H9 (cell line): Measurements from ENCODE around the gene TEKT5. TPM values are rescaled to one million over a fixed set of nuclear protein-coding genes. Genes with fewer than 3 reads are reported as not detected.

Experiments
- DNase-seq: peaks from one replicate; pipeline ENCODE4 v3.0.0-alpha.2; 2017
- H2AFZ ChIP-seq: one replicate; pipeline ENCODE4 v1.6.1; 2013; ENCODE audit warnings: mild to moderate bottlenecking, low read length, control low read depth, moderate library complexity
- H2AK5ac ChIP-seq: 2 replicates; pipeline ENCODE4 v1.6.1; 2013; ENCODE audit warnings: low read length, control low read depth, mixed read lengths; ENCODE audit not compliant: insufficient read length
- H2BK120ac ChIP-seq: one replicate; pipeline ENCODE4 v1.6.1; 2013; ENCODE audit warnings: low read depth, mild to moderate bottlenecking, low read length, control low read depth, inconsistent platforms; ENCODE audit not compliant: poor library complexity, severe bottlenecking
- H2BK12ac ChIP-seq: 2 replicates; pipeline ENCODE4 v1.6.1; 2013; ENCODE audit warnings: low read length, control low read depth, mixed read lengths, low read depth; ENCODE audit not compliant: insufficient read length
- H2BK15ac ChIP-seq: 2 replicates; pipeline ENCODE4 v1.6.1; 2013; ENCODE audit warnings: low read depth, low read length, control low read depth
- H2BK20ac ChIP-seq: one replicate; pipeline ENCODE4 v1.6.1; 2013; ENCODE audit warnings: low read depth, mild to moderate bottlenecking, low read length, control low read depth, inconsistent platforms; ENCODE audit not compliant: poor library complexity, severe bottlenecking
- H2BK5ac ChIP-seq: 2 replicates; pipeline ENCODE4 v1.6.1; 2013; ENCODE audit warnings: low read length, control low read depth, mixed read lengths; ENCODE audit not compliant: insufficient read length
- H3K14ac ChIP-seq: 2 replicates; pipeline ENCODE4 v1.6.1; 2013; ENCODE audit warnings: low read length, control low read depth; ENCODE audit not compliant: insufficient read depth
- H3K18ac ChIP-seq: 2 replicates; pipeline ENCODE4 v1.6.1; 2013; ENCODE audit warnings: low read depth, mild to moderate bottlenecking, mixed read lengths, low read length, control low read depth; ENCODE audit not compliant: insufficient read length
- H3K23ac ChIP-seq: 2 replicates; pipeline ENCODE4 v1.6.1; 2013; ENCODE audit warnings: low read length, control low read depth, mixed read lengths, low read depth; ENCODE audit not compliant: insufficient read length
- H3K23me2 ChIP-seq: 2 replicates; pipeline ENCODE4 v1.6.1; 2013; ENCODE audit warnings: low read depth, mild to moderate bottlenecking, mixed read lengths, low read length, control low read depth; ENCODE audit not compliant: insufficient read length, poor library complexity, severe bottlenecking
- H3K27ac ChIP-seq: 2 replicates; pipeline ENCODE4 v1.5.1; 2013; ENCODE audit warnings: low read length, control low read depth, mixed read lengths, low read depth; ENCODE audit not compliant: insufficient read length
- H3K27me3 ChIP-seq: 2 replicates; pipeline ENCODE4 v1.6.1; 2013; ENCODE audit warnings: low read length, control low read depth, inconsistent platforms; ENCODE audit not compliant: insufficient read depth
- H3K4ac ChIP-seq: 2 replicates; pipeline ENCODE4 v1.6.1; 2013; ENCODE audit warnings: low read depth, mild to moderate bottlenecking, control low read depth, inconsistent platforms, low read length, moderate library complexity
- H3K4me1 ChIP-seq: 2 replicates; pipeline ENCODE4 v1.6.1; 2013; ENCODE audit warnings: low read length, control low read depth, inconsistent platforms; ENCODE audit not compliant: insufficient read depth
- H3K4me2 ChIP-seq: 2 replicates; pipeline ENCODE4 v1.6.1; 2013; ENCODE audit warnings: low read length, control low read depth, mixed read lengths; ENCODE audit not compliant: insufficient read length, insufficient read depth
- H3K56ac ChIP-seq: 2 replicates; pipeline ENCODE4 v1.6.1; 2013; ENCODE audit warnings: low read depth, mild to moderate bottlenecking, mixed read lengths, low read length, control low read depth; ENCODE audit not compliant: insufficient read length
- H3K79me1 ChIP-seq: 2 replicates; pipeline ENCODE4 v1.6.1; 2013; ENCODE audit warnings: low read depth, mild to moderate bottlenecking, moderate library complexity, low read length, control low read depth, inconsistent platforms; ENCODE audit not compliant: insufficient read depth, poor library complexity, severe bottlenecking
- H3K79me2 ChIP-seq: 2 replicates; pipeline ENCODE4 v1.6.1; 2013; ENCODE audit warnings: low read length, control low read depth, inconsistent platforms; ENCODE audit not compliant: insufficient read depth
- H3K9ac ChIP-seq: 2 replicates; pipeline ENCODE4 v1.6.1; 2013; ENCODE audit warnings: low read length, control low read depth, mixed read lengths; ENCODE audit not compliant: insufficient read length; ENCODE audit errors: extremely low read depth
- H3K9me3 ChIP-seq: one replicate; pipeline ENCODE4 v1.6.1; 2013; ENCODE audit warnings: low read depth, low read length, inconsistent platforms; ENCODE audit not compliant: control insufficient read depth
- H3T11ph ChIP-seq: one replicate; pipeline ENCODE4 v1.6.1; 2013; ENCODE audit warnings: mild to moderate bottlenecking, low read length, control low read depth, inconsistent platforms
- H4K20me1 ChIP-seq: one replicate; pipeline ENCODE4 v1.6.1; 2013; ENCODE audit not compliant: control insufficient read depth, insufficient read length, insufficient read depth
- H4K5ac ChIP-seq: 2 replicates; pipeline ENCODE4 v1.6.1; 2013; ENCODE audit warnings: low read depth, mild to moderate bottlenecking, mixed read lengths, low read length, control low read depth; ENCODE audit not compliant: insufficient read length
- H4K8ac ChIP-seq: replicated peaks from 2 replicates; pipeline ENCODE4 v1.6.1; 2013; ENCODE audit warnings: low read length, control low read depth, mixed read lengths, low read depth; ENCODE audit not compliant: insufficient read length
- H4K91ac ChIP-seq: 2 replicates; pipeline ENCODE4 v1.6.1; 2013; ENCODE audit warnings: low read depth, mild to moderate bottlenecking, moderate library complexity, mixed read lengths, low read length, control low read depth; ENCODE audit not compliant: insufficient read length
- H3K27ac Mint-ChIP-seq, 3 experiments: 2 replicates in 2 of 3; 3 replicates in 1 of 3; pipeline ENCODE4 v1.8.0; 2020 to 2021; ENCODE audit warnings: mixed read lengths in 3 of 3, mild to moderate bottlenecking in 1 of 3, moderate library complexity in 1 of 3
- H3K27me3 Mint-ChIP-seq: 2 replicates; pipeline ENCODE4 v1.8.0; 2021; ENCODE audit warnings: low read depth, mild to moderate bottlenecking, moderate library complexity, mixed read lengths
- H3K36me3 Mint-ChIP-seq, 3 experiments: 2 replicates in 2 of 3; 3 replicates in 1 of 3; pipeline ENCODE4 v1.8.0; 2020 to 2021; ENCODE audit warnings: low read depth in 3 of 3, mixed read lengths in 3 of 3; ENCODE audit not compliant: insufficient read depth in 1 of 3
- H3K4me1 Mint-ChIP-seq, 2 experiments: 2 replicates each; pipeline ENCODE4 v1.8.0; 2020; ENCODE audit warnings: mixed read lengths in 2 of 2
- H3K4me3 Mint-ChIP-seq, 2 experiments: 2 replicates in 1 of 2; 3 replicates in 1 of 2; pipeline ENCODE4 v1.8.0; 2020 to 2021; ENCODE audit warnings: mild to moderate bottlenecking in 2 of 2, mixed read lengths in 2 of 2, moderate library complexity in 1 of 2
- H3K9me3 Mint-ChIP-seq, 2 experiments: 2 replicates in 1 of 2; 3 replicates in 1 of 2; pipeline ENCODE4 v1.8.0; 2020; ENCODE audit warnings: mild to moderate bottlenecking in 2 of 2, mixed read lengths in 2 of 2, moderate library complexity in 1 of 2
- WGBS: extraction: QIAGEN DNeasy Blood & Tissue Kit; methylation state at CpG from one replicate; pipeline ENCODE4 v1.1.7; 2013; ENCODE audit warnings: missing lambda C conversion rate, low lambda C conversion rate, mixed read lengths; ENCODE audit not compliant: insufficient read length; ENCODE audit errors: extremely low coverage; 5-methylcytosine and 5-hydroxymethylcytosine counted together
- total RNA-seq: library from RNA; stranded (reverse); gene quantifications from 2 replicates; pipeline ENCODE4 v1.2.1, GENCODE V29; 2021
- TF ChIP-seq, protein P1 (sequence below): fragments of 200-600 bp; sonication (generic); conservative IDR thresholded peaks from 3 replicates; pipeline ENCODE4 v1.8.0; 2021; ENCODE audit warnings: antibody characterized with exemption, mild to moderate bottlenecking

The TEKT5 gene
- total RNA-seq, 1 experiment from 2014 or later: 0.31 TPM

DNA sequence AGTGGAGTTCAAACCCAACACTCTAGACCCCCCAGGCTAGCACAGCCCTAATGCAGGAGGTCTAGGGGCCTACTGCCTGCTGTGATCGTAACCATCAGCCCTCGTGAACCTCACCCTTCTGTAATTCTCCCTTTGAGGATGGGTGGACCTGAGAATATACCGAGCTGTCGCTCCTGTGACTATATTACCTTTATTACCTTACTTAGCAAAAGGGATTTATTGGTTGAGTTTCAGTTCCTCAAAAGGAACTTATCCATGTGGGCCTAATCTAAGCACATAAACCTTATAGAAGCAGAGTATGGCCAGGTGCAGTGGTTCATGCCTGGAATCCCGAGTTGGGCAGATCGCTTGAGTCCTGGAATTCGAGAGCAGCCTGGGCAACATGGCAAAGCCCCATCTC is 95.1 kb downstream of the TEKT5 start:
- Histone ChIP-seq H2AK5ac (no peak overlapping the region), H3K4me2 (no peak overlapping the region), H3T11ph (no peak overlapping the region), H3K79me1 (no peaks in the 10 kb centered on the region), H3K14ac (no peak overlapping the region), H2BK12ac (no peak overlapping the region), H3K23ac (no peak overlapping the region), H3K27ac (no peak overlapping the region), H2BK5ac (no peak overlapping the region), H3K56ac (no peak overlapping the region), H2BK15ac (no peak overlapping the region), H2BK120ac (no peak overlapping the region), H3K23me2 (no peaks in the 10 kb centered on the region), H4K5ac (no peak overlapping the region), H3K9ac (no peak overlapping the region), H4K8ac (no peak overlapping the region), H3K4me1 (no peaks in the 10 kb centered on the region; the same call in 1 of the 2 replicates), H3K27me3 (no peaks in the 10 kb centered on the region), H2BK20ac (no peak overlapping the region), H4K20me1 (no peaks in the 10 kb centered on the region), H3K4ac (no peak overlapping the region), H3K18ac (no peak overlapping the region), H3K79me2 (no peaks in the 10 kb centered on the region), H3K9me3 (no peaks in the 10 kb centered on the region), H4K91ac (no peak overlapping the region), H2AFZ (no peak overlapping the region)
- DNase-seq: no peak
- TF ChIP-seq, protein P1, sequence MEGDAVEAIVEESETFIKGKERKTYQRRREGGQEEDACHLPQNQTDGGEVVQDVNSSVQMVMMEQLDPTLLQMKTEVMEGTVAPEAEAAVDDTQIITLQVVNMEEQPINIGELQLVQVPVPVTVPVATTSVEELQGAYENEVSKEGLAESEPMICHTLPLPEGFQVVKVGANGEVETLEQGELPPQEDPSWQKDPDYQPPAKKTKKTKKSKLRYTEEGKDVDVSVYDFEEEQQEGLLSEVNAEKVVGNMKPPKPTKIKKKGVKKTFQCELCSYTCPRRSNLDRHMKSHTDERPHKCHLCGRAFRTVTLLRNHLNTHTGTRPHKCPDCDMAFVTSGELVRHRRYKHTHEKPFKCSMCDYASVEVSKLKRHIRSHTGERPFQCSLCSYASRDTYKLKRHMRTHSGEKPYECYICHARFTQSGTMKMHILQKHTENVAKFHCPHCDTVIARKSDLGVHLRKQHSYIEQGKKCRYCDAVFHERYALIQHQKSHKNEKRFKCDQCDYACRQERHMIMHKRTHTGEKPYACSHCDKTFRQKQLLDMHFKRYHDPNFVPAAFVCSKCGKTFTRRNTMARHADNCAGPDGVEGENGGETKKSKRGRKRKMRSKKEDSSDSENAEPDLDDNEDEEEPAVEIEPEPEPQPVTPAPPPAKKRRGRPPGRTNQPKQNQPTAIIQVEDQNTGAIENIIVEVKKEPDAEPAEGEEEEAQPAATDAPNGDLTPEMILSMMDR: no peak
- Mint-ChIP-seq H3K27ac (no peak overlapping the region), H3K27me3 (peaks cover 3% of the 10 kb centered on the region), H3K9me3 (no peaks in the 10 kb centered on the region; a peak in 1 of 5 replicates), H3K36me3 (no peaks in the 10 kb centered on the region), H3K4me3 (no peak overlapping the region), H3K4me1 (peaks cover 4 to 14% of the 10 kb centered on the region in 2 experiments; a peak in 3 of 4 replicates)
- WGBS: no CpG with 5 or more reads among the region's 7 CpGs
